G401 (cell line): ENCODE data around the gene POLR2M. TPM values are rescaled to one million over a fixed set of nuclear protein-coding genes. Genes with fewer than 3 reads are reported as not detected.

Source experiments
- DNase-seq: peaks from one replicate; pipeline ENCODE4 v3.0.0-alpha.2; 2015; ENCODE audit warnings: low spot score
- in situ Hi-C: cut with HindIII; loops from 2 replicates; pipeline ENCODE4 v1.10.0; 2016; ENCODE audit warnings: low sequenced_read_pairs, mixed read lengths
- total RNA-seq: library from RNA; depleted of rRNA; stranded (reverse); fragments of >200 nt; shearing (Covaris generic); gene quantifications from 2 replicates; pipeline ENCODE4 v1.2.3, GENCODE V29; 2014

POLR2M gene
- total RNA-seq, 1 experiment from 2014 or later, result 277 TPM

- no peak for DNase-seq
- in situ Hi-C loops, result no loop called here
Observed at GRCh38 chr15:57686657-57687056, 19.9 kb upstream of the POLR2M start.

DNA sequence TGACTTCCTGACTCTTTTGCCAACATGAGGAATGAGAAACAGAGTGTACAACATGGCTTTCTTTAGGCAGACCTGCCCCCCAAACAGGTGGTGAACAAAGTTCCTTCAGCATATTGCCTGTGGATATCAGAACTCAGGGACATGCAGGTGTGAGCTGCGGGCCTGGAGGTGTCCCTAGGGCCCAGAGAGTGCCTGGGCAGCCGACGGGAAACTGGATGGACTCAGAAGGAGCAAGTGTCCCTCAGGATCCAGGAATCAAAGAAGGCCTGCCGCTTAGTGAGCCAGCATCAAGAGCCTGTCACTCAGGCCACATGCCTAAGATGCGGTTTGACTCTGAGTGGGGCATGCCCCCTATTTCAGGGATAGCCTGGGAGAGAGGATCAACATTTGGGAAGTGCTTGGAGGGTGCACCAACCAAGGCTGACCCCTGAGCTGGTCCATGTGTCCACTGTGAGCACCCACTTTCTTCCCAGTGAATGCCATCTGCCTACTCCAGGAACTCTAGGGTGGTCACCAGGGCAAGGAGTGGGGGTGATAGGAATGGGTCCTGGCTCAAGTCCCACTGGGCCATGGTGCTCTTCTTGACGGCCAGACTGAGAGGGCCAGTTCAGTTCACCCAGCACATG lies 16.1 kb upstream of the POLR2M start:
- DNase-seq, result no peak
- in situ Hi-C loops, result no loop called here

DNA sequence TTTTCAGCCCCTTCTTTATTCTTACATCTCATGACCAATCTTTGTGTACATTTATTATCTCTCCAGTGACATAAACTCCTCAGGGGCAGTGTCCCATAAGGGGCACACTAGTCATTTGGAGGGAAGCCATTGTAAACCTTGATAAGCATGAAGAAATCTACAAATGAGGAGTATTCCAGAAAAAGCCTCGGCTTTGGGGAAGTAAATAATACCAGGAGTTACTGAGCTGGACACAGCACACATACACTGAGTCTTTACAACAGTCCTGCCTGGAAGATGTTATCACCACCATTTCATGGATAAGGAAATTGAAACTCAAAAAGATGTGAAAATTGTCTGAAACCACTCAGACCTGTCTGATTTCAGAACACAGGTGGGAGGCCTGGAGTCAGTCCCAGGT lies 15.4 kb upstream of the POLR2M start:
- in situ Hi-C loops, result no loop called here

GRCh38 chr15:57692709-57693108 lies 13.8 kb upstream of the POLR2M start:
- in situ Hi-C loops, result no loop called here
- no peak for DNase-seq

More for the DNA sequence above, 15.4 kb upstream of the POLR2M start:
- DNase-seq, result no peak

GRCh38 chr15:57694279-57694678 lies 12.2 kb upstream of the POLR2M start:
- in situ Hi-C loops, result no loop called here

DNA sequence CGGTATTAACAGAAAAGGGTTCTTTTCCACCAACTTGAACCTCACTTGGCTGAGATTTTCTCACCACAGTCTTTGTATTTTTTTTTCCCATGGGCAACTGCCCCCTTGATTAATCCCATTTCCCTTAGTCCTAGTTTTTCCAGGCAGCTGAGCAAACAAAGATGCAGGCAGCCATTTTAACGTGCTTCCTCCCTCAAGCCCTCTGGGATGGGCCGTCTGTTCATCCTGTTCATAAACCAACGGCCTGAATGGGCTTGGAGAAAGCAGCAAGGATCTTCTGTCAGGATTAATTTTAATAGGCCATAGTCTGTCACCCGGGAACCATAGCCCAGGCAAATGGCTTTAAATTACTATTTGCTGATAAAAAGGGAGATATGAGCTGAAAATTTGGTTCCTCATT lies 10.4 kb upstream of the POLR2M start:
- in situ Hi-C loops, result no loop called here
- no peak for DNase-seq

More at GRCh38 chr15:57694279-57694678, 12.2 kb upstream of the POLR2M start:
- no peak for DNase-seq

DNA sequence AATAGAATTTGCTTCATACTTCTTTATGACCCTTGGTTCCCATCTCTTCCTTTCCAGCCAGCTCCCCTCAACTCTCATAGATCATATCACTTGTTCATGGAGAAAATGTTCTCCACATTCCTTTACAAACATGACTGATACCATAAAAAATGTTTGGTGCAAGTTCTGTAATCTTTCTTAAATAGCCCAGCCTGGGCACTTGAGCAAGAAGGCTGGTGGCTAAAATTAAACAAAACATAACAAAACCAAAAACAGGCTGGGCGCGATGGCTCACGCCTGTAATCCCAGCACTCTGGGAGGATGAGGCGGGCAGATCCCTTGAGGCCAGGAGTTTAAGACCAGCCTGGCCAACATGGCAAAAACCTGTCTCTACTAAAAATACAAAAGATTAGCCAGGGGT lies 8.9 kb upstream of the POLR2M start:
- in situ Hi-C loops, result no loop called here
- no peak for DNase-seq

DNA sequence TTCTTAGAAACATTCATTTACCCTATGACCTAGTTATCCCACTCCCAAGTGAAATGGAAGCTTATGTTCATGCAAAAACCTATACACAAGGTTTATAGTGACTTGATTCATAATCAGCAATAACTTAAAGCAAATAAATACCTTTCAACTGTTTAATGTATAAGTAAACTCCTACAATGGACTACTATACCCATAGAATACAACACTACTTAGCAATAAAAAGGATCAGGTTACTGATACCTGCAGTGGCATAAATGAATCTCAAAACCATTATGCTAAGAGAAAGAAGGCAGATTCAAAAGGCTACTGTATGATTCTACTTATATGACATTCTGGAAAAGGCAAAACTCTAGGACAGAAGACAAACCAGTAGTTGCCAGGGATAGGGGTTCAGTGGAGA lies 8.3 kb upstream of the POLR2M start:
- in situ Hi-C loops, result no loop called here
- DNase-seq, result no peak

- in situ Hi-C loops, result no loop called here
- no peak for DNase-seq
Observed at GRCh38 chr15:57698991-57699390, 7.5 kb upstream of the POLR2M start.

GRCh38 chr15:57703387-57703786 lies 3.1 kb upstream of the POLR2M start:
- DNase-seq, result no peak
- in situ Hi-C loops, result no loop called here

- in situ Hi-C loops, result no loop called here
- no peak for DNase-seq
Observed at GRCh38 chr15:57704441-57704840, 2.1 kb upstream of the POLR2M start.

DNA sequence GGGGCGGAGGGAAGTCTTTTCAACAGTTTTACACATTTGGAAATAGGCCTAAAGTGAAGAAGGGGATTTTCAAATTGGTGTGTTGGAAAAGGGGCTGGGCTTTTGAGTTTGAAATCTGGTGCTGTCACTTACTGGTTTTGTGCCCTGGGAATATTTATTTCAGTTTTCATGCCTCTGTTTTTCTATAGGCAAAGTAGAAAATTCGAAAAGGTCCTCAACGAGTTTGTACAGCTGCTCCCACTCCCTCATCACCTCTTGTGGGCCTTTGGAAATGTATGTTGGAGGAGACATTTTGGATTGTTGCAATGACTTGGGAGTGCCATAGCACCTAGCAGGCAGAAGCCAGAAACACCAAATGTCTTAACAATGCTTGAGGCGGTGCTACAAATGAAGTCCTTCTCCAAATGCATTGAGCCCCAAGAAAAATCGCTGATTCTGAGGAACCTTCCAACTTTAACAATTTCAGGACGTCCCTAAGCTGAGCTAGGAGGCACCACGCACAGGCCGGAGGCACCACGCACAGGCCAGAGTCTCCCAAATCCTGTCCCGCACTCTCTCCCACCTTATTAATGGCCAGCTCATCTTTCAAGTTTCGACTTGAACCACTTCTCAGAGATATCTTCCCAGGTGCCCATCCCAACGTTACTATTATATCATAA lies 639 bp upstream of the POLR2M start:
- in situ Hi-C loops, result no loop called here
- DNase-seq, result no peak

- in situ Hi-C loops, result no loop called here
- no peak for DNase-seq
Observed at GRCh38 chr15:57708047-57708446, 1.5 kb downstream of the POLR2M start.

GRCh38 chr15:57718309-57718708 lies 11.8 kb downstream of the POLR2M start:
- in situ Hi-C loops, result no loop called here
- no peak for DNase-seq

GRCh38 chr15:57720867-57721266 lies 14.4 kb downstream of the POLR2M start:
- no peak for DNase-seq
- in situ Hi-C loops, result no loop called here

GRCh38 chr15:57726411-57726810 lies 19.9 kb downstream of the POLR2M start:
- in situ Hi-C loops, result no loop called here
- DNase-seq, result no peak

GRCh38 chr15:57727031-57727430 lies 20.5 kb downstream of the POLR2M start:
- in situ Hi-C loops, result no loop called here
- DNase-seq, result no peak

DNA sequence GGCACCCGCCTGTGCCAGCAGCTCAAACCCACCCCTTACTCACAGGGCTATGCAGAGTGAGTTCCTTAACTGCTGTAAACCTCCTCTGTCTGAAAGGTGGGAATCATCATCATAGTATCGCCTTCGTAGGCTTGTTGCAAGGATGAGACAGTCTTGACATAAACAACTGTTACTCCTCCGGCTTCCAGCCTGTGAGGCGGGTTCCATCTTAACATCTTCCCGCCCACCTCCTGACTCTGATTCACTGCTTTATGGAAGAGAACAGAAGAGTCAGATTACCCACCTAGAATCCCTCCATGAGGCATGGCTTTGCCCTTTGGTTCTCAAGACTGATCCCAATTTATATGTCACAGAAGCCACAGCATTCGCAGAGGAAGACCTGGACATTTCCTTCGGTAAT lies 21.9 kb downstream of the POLR2M start:
- no peak for DNase-seq
- in situ Hi-C loops, result no loop called here

GRCh38 chr15:57730876-57731275 lies 24.4 kb downstream of the POLR2M start:
- no peak for DNase-seq
- in situ Hi-C loops, result no loop called here

DNA sequence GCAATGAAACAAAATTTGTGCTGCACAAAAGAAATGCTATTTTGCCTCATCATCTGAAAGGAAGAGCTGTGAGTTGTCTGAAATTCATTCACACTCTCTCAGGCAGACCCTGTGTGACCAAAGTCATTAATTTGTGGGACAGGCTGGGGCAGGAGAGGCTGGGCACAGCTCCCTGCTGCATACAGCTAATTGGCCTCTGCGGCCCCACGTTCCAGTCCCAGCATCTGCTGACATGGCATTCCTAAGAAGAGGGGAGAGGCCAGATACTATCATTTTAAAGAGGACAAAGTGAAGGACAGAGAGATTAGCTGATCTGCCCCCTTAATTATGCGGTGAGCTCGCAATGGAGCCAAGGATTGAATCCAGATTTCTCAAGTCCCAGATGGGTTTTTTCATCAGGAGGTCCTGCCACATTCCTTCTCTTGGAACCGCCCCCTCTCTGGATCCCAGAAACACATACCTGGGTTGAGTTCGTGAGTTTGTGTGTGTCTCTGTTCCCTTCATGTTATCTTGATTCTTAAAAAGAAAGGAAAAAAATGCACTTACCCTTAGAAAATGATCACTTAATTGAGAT lies 25.1 kb downstream of the POLR2M start:
- in situ Hi-C loops, result no loop called here

More for the DNA sequence above, 25.1 kb downstream of the POLR2M start:
- DNase-seq, result no peak
